ENCODE data around the gene PRR20G. TPM values are rescaled to one million over a fixed set of nuclear protein-coding genes. Genes with fewer than 3 reads are reported as not detected.

The PRR20G gene
- total and polyA plus RNA-seq, 2 experiments from 2014 or later = 0.39 TPM; not detected in 1

- TF ChIP-seq REST (IDR thresholded peaks at IDR 0.05; ENCODE audit: unreplicated experiment) = no peak
Observed at GRCh38 chr3:127257351-127257750, 30.5 kb downstream of the PRR20G start (continued).

- ATAC-seq (no peak), DNase-seq (ENCODE audit: low spot score) (no peak)
- H3K9me2 ChIP-seq (ENCODE audit: insufficient read depth) = no peaks in the 10 kb centered on the region
- Mint-ChIP-seq H3K27me3 (ENCODE audit: insufficient read depth, low read depth, poor library complexity) (peaks cover 2% of the 10 kb centered on the region), H3K9me3 (peaks cover 38% of the 10 kb centered on the region), H3K27ac (no peak overlapping the region), H3K4me1 (no peaks in the 10 kb centered on the region), H3K36me3 (ENCODE audit: low read depth) (no peaks in the 10 kb centered on the region; the same call in 2 of the 3 replicates), H3K4me3 (no peak overlapping the region)
- no peaks in the 10 kb centered on the region for H3K27me3 ChIP-seq (ENCODE audit: insufficient read depth)
- no peaks in the 10 kb centered on the region for H3K4me1 ChIP-seq (ENCODE audit: insufficient read depth)
- no peaks in the 10 kb centered on the region for H4K20me1 ChIP-seq (replicated peaks; ENCODE audit: insufficient read depth)
- H3K4me2 ChIP-seq = no peak overlapping the region
- H3K79me2 ChIP-seq (replicated peaks; ENCODE audit: insufficient read depth) = no peaks in the 10 kb centered on the region
- no peak overlapping the region for H3K4me3 ChIP-seq
- H3K27ac ChIP-seq (ENCODE audit: low read depth) = no peak overlapping the region
- TF ChIP-seq STAT1 (IDR thresholded peaks at IDR 0.05; ENCODE audit: unreplicated experiment) (no peak), POLR2AphosphoS5 (IDR thresholded peaks at IDR 0.05; ENCODE audit: low read depth) (no peak), CTCF (conservative IDR thresholded peaks at IDR 0.05; ENCODE audit: low read depth in 2 of 2) (no peak), ETS1 (IDR thresholded peaks at IDR 0.05) (no peak)
- H2AFZ ChIP-seq = no peak overlapping the region
- no peaks in the 10 kb centered on the region for H3K36me3 ChIP-seq (ENCODE audit: insufficient read depth)
- H3F3A ChIP-seq (replicated peaks; ENCODE audit: low read depth) = no peaks in the 10 kb centered on the region
Observed at GRCh38 chr3:127256733-127257271, 31.0 kb downstream of the PRR20G start.

GRCh38 chr3:127256138-127256537 is 31.7 kb downstream of the PRR20G start:
- no peak for DNase-seq (ENCODE audit: low spot score)
- no peaks in the 10 kb centered on the region for H3K27me3 ChIP-seq (ENCODE audit: insufficient read depth)
- no peak overlapping the region for H3K27ac ChIP-seq (ENCODE audit: low read depth)
- Mint-ChIP-seq H3K4me1 (no peaks in the 10 kb centered on the region), H3K4me3 (no peak overlapping the region), H3K36me3 (ENCODE audit: low read depth) (no peaks in the 10 kb centered on the region; the same call in 2 of the 3 replicates), H3K27ac (no peak overlapping the region), H3K9me3 (peaks cover 45% of the 10 kb centered on the region), H3K27me3 (ENCODE audit: insufficient read depth, low read depth, poor library complexity) (peaks cover 2% of the 10 kb centered on the region)
- no peak overlapping the region for H3K4me3 ChIP-seq
- H3F3A ChIP-seq (replicated peaks; ENCODE audit: low read depth) = no peaks in the 10 kb centered on the region
- no peaks in the 10 kb centered on the region for H4K20me1 ChIP-seq (replicated peaks; ENCODE audit: insufficient read depth)
- H2AFZ ChIP-seq = no peak overlapping the region
- no peak overlapping the region for H3K4me2 ChIP-seq
- no peaks in the 10 kb centered on the region for H3K36me3 ChIP-seq (ENCODE audit: insufficient read depth)
- no peaks in the 10 kb centered on the region for H3K9me2 ChIP-seq (ENCODE audit: insufficient read depth)
- no peak for TF ChIP-seq POLR2AphosphoS5 (IDR thresholded peaks at IDR 0.05; ENCODE audit: low read depth)
- no peak for TF ChIP-seq ZNF331 (CRISPR knock-in tag; IDR thresholded peaks at IDR 0.05; ENCODE audit: low read depth)
- H3K4me1 ChIP-seq (ENCODE audit: insufficient read depth) = no peaks in the 10 kb centered on the region
- ATAC-seq = no peak
- no peaks in the 10 kb centered on the region for H3K79me2 ChIP-seq (replicated peaks; ENCODE audit: insufficient read depth)

Data from GM23338 (cell line).